Mesodermal cell (in vitro differentiated cells): ENCODE results near the gene FAM20B.

Experiments
- H3K27ac ChIP-seq: 2 replicates; pipeline ENCODE4 v1.7.0; 2013; ENCODE audit warnings: mild to moderate bottlenecking, low read depth, low read length, moderate library complexity; ENCODE audit not compliant: severe bottlenecking
- H3K36me3 ChIP-seq: 2 replicates; pipeline ENCODE4 v1.7.1; 2013; ENCODE audit warnings: mild to moderate bottlenecking, low read length, moderate library complexity; ENCODE audit not compliant: control insufficient read depth, insufficient read depth
- H3K4me1 ChIP-seq: one replicate; pipeline ENCODE4 v1.7.1; 2013; ENCODE audit warnings: mild to moderate bottlenecking, low read length; ENCODE audit not compliant: insufficient read depth, control insufficient read depth, poor library complexity, severe bottlenecking
- H3K4me3 ChIP-seq: 2 replicates; pipeline ENCODE4 v1.7.0; 2013; ENCODE audit warnings: low read length, control low read depth, mild to moderate bottlenecking; ENCODE audit not compliant: insufficient read depth, poor library complexity, severe bottlenecking; ENCODE audit errors: extremely low read depth
- H3K9me3 ChIP-seq: 2 replicates; pipeline ENCODE4 v1.7.1; 2013; ENCODE audit warnings: mild to moderate bottlenecking, low read length, moderate library complexity; ENCODE audit not compliant: control insufficient read depth
- WGBS, 2 experiments: methylation state at CpG; one replicate each; pipeline ENCODE4 v1.1.5; 2013; ENCODE audit warnings: missing lambda C conversion rate in 2 of 2; ENCODE audit not compliant: insufficient coverage in 2 of 2; 5-methylcytosine and 5-hydroxymethylcytosine counted together

The FAM20B gene

DNA sequence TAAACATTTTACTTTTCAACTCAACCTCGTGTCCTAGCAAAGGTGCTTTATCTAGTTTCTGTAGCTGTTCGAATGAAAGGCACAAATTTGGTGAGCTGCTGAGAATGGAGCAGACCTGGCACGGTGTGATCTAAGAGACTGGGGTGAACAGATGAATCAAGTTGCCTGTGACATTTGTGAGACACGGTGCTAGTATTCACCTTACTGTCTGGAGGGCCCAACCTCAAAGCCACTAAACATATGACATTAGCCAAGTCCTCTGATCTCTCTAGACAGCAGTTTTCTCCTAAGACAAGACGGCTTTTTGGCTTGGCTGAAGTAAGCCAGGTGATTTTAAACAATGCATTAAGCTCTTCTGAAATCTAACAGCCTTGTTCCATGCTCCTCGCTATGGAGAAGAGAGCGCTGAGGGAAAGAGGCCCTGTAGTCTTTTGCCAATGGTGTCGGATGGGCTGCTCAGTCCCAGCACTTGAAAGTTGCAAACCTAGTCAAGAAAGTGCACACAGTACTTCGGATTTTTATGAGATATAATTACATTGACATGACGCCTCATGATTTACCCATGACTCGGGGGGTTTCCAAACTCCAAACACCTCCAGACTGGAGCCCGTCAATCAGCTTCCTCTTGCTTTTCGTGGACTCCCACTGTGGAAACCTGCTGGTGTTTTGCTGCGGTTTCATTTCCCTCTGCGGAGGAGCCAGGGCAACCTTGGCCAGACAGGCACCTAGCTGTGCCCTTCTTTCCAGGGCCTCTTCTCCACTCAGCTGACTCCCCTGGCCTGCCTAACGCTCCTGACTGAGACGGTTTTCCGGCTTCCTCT lies 55.4 kb downstream of the FAM20B start:
- Histone ChIP-seq H3K4me3 (peak overlapping the region; percentile 64), H3K4me1 (peaks cover 4% of the 10 kb centered on the region), H3K9me3 (no peaks in the 10 kb centered on the region), H3K36me3 (no peaks in the 10 kb centered on the region), H3K27ac (no peak overlapping the region)
- 60 to 62% methylated on average over 13 to 16 of the region's 18 CpGs for WGBS, 2 experiments

DNA sequence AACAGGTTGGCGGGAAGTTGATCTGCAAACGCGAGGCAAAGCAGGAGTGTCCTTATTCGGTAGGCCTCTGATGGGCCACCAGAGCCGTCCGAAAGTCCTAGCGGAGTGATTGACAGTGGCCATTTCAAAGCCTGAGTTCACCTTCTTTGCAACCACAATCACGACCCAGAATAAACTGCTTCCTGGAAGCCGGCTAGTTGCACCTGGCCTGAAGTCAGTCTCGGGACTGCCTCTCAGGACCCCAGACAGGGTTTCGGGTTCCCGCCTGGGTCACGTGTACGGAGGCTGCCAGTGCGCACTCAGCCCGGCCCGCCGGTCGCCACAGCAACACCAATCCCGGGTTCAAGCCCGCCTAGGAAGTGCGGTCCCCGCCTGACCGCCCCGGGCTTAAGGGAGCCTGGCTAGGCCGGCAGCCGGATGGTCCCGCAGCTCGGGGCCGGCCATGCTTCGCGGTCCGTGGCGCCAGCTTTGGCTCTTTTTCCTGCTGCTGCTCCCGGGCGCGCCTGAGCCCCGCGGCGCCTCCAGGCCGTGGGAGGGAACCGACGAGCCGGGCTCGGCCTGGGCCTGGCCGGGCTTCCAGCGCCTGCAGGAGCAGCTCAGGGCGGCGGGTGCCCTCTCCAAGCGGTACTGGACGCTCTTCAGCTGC lies 56.1 kb downstream of the FAM20B start, which contains the start of gene TOR3A:
Gene TOR3A, plus strand, starts transcription at position 384 of the 646 bp plus-strand sequence. Its CDS starts 59 bp downstream, at position 443.
- no peaks in the 10 kb centered on the region for H3K36me3 ChIP-seq
- H3K4me3 ChIP-seq = peak within 1 kb of the TSS; percentile 64
- peak within 1 kb of the TSS; percentile 64 for H3K27ac ChIP-seq
- WGBS, 2 experiments = 1 to 2% methylated on average over 46 of the region's 51 CpGs
- no peaks in the 10 kb centered on the region for H3K9me3 ChIP-seq
- peaks cover 4% of the 10 kb centered on the region for H3K4me1 ChIP-seq

DNA sequence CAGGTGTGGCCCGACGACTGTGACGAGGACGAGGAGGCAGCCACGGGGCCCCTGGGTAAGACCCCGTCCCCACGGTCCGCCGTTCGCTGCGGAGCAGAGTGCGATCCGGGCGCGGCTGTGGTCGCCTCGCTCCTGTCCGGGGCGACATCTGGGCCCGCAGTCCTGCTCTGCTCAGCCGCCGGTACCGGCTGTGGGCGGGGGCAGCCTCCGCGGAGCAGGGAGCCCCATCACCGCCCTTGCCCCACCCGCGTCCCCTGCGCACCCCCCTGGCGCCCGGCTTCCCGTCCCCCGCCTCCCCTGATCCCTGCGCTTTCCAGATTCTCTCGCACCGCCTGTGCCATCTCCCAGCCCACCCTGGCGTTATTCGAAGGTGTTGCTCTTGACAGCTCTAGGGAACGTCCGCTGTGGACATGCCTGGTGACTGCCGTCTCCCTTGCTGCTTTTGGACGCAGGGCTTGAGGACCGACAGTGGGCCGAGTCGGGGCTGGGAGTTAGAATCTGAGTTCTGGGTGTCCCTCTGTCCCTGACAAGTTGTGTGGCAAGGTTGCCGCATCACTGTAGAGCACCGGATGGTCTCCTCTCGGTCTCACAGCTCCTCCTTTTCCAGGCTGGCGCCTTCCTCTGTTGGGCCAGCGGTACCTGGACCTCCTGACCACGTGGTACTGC lies 56.8 kb downstream of the FAM20B start:
- H3K27ac ChIP-seq = peak overlapping the region; percentile 64
- WGBS, 2 experiments = 1% methylated on average over 42 to 47 of the region's 52 CpGs
- H3K36me3 ChIP-seq = no peaks in the 10 kb centered on the region
- H3K4me1 ChIP-seq = peaks cover 4% of the 10 kb centered on the region
- H3K9me3 ChIP-seq = no peaks in the 10 kb centered on the region
- peak overlapping the region; percentile 64 for H3K4me3 ChIP-seq

DNA sequence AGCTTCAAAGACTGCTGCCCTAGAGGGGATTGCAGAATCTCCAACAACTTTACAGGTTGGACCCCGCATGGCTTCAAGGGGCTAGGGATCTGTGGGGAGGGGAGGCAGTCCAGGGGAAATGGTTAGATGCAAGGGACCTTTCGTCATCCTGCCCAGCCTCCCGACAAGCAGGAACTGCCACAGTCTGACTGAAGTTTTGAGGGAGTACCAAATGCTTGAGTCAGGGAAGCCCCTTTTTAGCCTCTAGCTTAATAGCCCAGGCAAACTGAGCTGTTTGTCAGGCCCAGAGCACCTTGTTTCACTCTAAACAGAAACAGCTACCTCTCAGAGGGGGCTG lies 57.3 kb downstream of the FAM20B start:
- Histone ChIP-seq H3K9me3 (no peaks in the 10 kb centered on the region), H3K27ac (no peak overlapping the region), H3K36me3 (peaks cover 2% of the 10 kb centered on the region), H3K4me1 (peaks cover 4% of the 10 kb centered on the region), H3K4me3 (peak overlapping the region; percentile 64)
- WGBS, 2 experiments = 13 to 23% methylated on average over 2 of the region's 3 CpGs

DNA sequence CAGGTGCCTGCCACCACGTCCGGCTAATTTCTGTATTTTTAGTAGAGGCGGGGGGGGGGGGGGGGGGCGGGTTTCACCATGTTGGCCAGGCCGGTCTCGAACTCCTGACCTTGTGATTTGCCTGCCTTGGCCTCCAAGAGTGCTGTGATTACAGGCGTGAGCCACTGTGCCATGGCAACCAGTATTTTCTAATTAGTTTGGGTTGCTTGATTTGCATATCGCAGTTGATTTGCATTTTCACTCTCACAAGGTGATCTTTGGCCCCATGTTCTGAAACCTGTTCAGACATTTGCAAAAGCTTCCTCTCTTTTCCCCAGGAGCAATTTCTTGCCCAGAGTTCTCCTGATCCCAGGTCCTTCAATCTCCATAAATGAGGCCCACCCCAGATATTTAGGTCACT lies 57.8 kb downstream of the FAM20B start:
- 86% methylated on average over 5 to 6 of the region's 8 CpGs for WGBS, 2 experiments
- peaks cover 4% of the 10 kb centered on the region for H3K4me1 ChIP-seq
- H3K4me3 ChIP-seq = no peak overlapping the region
- H3K9me3 ChIP-seq = no peaks in the 10 kb centered on the region
- H3K27ac ChIP-seq = no peak overlapping the region
- H3K36me3 ChIP-seq = peaks cover 8% of the 10 kb centered on the region

DNA sequence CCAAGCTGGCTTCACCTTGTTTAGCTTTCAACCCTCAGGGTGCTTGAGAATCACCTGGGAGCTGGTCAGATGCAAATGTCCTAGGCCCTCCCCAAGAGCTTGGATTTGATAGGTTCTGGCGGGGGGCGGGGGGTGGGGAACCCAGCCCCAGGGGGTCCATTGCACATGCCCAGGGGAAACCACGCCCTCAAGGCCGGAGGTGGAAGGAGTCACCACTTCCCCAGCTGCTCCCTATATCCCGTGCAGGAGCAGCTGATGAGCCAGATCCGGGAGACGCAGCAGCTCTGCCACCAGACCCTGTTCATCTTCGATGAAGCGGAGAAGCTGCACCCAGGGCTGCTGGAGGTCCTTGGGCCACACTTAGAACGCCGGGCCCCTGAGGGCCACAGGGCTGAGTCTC lies 62.0 kb downstream of the FAM20B start:
- Histone ChIP-seq H3K9me3 (no peaks in the 10 kb centered on the region), H3K36me3 (peaks cover 37% of the 10 kb centered on the region), H3K4me3 (no peak overlapping the region), H3K27ac (no peak overlapping the region), H3K4me1 (no peaks in the 10 kb centered on the region)
- 20 to 49% methylated on average over 5 to 8 of the region's 11 CpGs for WGBS, 2 experiments

DNA sequence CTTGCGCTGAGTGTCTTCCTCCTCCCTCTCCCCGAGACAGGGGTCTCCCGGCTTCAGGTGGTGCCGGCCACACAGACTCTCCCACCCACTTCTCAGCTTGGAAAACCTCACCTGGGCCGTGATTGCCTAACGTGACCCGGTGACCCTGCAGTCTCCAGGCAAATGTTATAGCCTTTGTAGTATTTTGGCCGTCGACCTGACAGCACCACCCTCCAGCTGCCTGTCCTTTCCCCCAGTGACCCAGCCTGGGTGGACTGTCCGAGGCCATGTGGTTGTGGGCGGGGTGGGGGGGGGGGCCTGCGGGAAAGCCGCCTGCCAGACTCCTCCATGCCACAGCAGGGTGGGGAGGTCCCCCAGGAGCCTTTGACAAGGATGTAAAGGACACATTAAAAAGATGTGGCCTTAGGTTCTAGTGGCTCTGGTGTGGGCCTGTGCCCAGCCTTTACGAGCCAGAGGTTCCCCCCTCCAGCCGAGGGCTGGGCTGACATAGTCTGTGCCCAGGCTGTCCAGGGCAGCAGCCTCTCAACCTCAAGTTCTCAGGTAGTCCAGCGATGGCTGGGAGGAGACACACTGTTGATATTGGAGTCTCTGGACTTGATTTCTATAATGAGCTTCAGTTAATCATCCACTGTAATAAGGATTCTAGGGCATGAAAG lies 64.3 kb downstream of the FAM20B start:
- Histone ChIP-seq H3K36me3 (peaks cover 58% of the 10 kb centered on the region), H3K9me3 (no peaks in the 10 kb centered on the region)

DNA sequence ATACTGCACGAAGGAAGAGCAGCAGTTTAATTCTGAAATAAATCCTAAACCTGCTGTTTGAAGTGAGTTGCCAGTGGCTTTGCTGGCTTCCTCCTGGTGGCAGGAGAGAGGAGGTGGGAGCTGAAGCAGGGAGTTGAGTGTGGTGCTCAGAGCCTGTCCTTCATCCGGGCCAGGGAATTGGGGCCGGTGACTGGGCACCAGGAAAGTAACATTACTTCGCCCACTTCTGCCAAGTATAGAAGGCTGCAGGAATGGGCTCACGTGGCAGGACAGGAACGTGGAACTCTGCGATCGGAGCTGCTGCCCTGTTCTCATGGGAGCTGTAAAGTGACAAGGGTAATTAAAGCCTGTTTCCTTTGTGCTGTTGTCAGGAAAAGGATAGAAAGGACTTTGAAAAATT lies 64.8 kb downstream of the FAM20B start:
- no peak overlapping the region for H3K27ac ChIP-seq
- no peaks in the 10 kb centered on the region for H3K9me3 ChIP-seq
- H3K36me3 ChIP-seq = peaks cover 64% of the 10 kb centered on the region
- H3K4me3 ChIP-seq = no peak overlapping the region
- WGBS, 2 experiments = 90 to 93% methylated on average over 3 to 8 of the region's 8 CpGs
- H3K4me1 ChIP-seq = no peaks in the 10 kb centered on the region

More for the DNA sequence above, 64.3 kb downstream of the FAM20B start:
- Histone ChIP-seq H3K27ac (no peak overlapping the region), H3K4me3 (no peak overlapping the region), H3K4me1 (no peaks in the 10 kb centered on the region)
- WGBS, 2 experiments = 95% methylated on average over 6 to 10 of the region's 16 CpGs

DNA sequence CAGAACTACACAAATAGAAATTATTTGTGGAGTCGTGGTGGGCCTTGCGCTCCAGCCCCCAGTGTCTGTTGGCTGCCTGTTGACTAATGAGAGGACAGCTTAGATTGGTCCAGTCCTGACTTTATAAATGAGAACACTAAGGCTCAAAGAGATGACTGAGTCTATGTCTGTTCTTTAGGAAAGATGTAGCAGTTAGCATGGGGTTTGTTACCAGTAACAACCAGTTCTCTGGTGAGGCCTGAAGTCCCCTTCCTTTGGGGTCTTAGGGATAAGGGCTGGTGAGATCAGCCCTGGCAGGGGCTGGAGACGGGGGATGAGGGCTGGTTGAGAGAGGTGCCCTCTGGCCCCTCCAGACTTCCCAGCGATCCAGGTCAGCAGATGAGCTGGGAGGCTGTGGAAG lies 65.2 kb downstream of the FAM20B start:
- Histone ChIP-seq H3K4me1 (no peaks in the 10 kb centered on the region), H3K27ac (no peak overlapping the region), H3K36me3 (peaks cover 68% of the 10 kb centered on the region), H3K4me3 (no peak overlapping the region), H3K9me3 (no peaks in the 10 kb centered on the region)
- 90 to 100% methylated on average over 1 to 3 of the region's 4 CpGs for WGBS, 2 experiments

DNA sequence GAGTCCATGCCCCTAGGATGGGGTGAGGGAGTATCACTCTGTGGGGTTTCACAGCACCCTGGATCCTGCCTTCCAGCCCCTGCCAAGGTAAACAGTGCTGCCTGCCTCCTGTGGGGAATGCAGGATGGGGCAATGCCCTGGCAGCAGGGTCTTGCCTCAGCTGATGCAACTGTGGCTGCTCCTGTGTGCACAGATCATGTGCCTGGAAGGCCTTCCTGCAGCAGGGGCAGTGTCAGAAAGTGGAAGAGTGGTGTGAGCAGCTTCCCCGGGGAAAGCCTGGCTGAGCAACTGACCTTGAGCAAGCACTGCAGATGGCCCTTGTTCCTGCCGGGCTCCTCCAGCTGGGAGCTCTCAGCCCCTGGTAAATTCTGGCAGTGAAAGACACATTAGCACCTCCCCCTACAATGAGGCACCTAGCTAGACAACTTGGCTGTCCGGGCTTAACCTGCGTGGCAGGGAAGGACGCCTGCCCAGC lies 66.0 kb downstream of the FAM20B start:
- 71 to 91% methylated on average over 1 to 4 of the region's 5 CpGs for WGBS, 2 experiments
- Histone ChIP-seq H3K36me3 (peaks cover 76% of the 10 kb centered on the region), H3K4me3 (no peak overlapping the region), H3K27ac (no peak overlapping the region), H3K4me1 (no peaks in the 10 kb centered on the region), H3K9me3 (no peaks in the 10 kb centered on the region)
